Trophoblast cell (in vitro differentiated cells and primary cell): ENCODE measurements around the gene TRPV4.
A peak's percentile ranks its signal among the peaks of the same experiment; 100 is the strongest.

ENCODE experiments used
- DNase-seq, 2 donors: peaks; one replicate each; pipeline ENCODE4 v3.0.0-alpha.2; 2016
- H2AFZ ChIP-seq: 2 replicates; pipeline ENCODE4 v1.6.1; 2013; ENCODE audit warnings: low read length, moderate library complexity, mild to moderate bottlenecking; ENCODE audit not compliant: insufficient read depth, poor library complexity
- H2AK5ac ChIP-seq: 2 replicates; pipeline ENCODE4 v1.6.1; 2013; ENCODE audit warnings: mild to moderate bottlenecking, low read length
- H2BK120ac ChIP-seq: 2 replicates; pipeline ENCODE4 v1.6.1; 2013; ENCODE audit warnings: low read length, mild to moderate bottlenecking, moderate library complexity; ENCODE audit not compliant: insufficient read depth, poor library complexity
- H2BK12ac ChIP-seq: 2 replicates; pipeline ENCODE4 v1.6.1; 2013; ENCODE audit warnings: mild to moderate bottlenecking, low read length, moderate library complexity
- H2BK5ac ChIP-seq: 2 replicates; pipeline ENCODE4 v1.6.1; 2013; ENCODE audit warnings: low read length, low read depth, moderate library complexity, mild to moderate bottlenecking; ENCODE audit not compliant: poor library complexity
- H3K14ac ChIP-seq: 2 replicates; pipeline ENCODE4 v1.6.1; 2013; ENCODE audit warnings: mild to moderate bottlenecking, low read length
- H3K18ac ChIP-seq: 2 replicates; pipeline ENCODE4 v1.6.1; 2013; ENCODE audit warnings: mild to moderate bottlenecking, low read length
- H3K23ac ChIP-seq: 2 replicates; pipeline ENCODE4 v1.6.1; 2013; ENCODE audit warnings: low read length
- H3K27ac ChIP-seq: 2 replicates; pipeline ENCODE4 v1.5.1; 2013; ENCODE audit warnings: low read depth, mild to moderate bottlenecking, inconsistent platforms, low read length, moderate library complexity
- H3K27me3 ChIP-seq: 2 replicates; pipeline ENCODE4 v1.6.1; 2013; ENCODE audit warnings: inconsistent platforms, mild to moderate bottlenecking, low read length, moderate library complexity; ENCODE audit not compliant: insufficient read depth
- H3K36me3 ChIP-seq, 2 experiments: 1 replicate in 1 of 2; 2 replicates in 1 of 2; pipeline ENCODE4 v1.6.1; 2013; ENCODE audit warnings: low read length in 2 of 2, mild to moderate bottlenecking in 2 of 2, moderate library complexity in 1 of 2; ENCODE audit not compliant: insufficient read depth in 2 of 2, control insufficient read depth in 1 of 2
- H3K4ac ChIP-seq: 2 replicates; pipeline ENCODE4 v1.6.1; 2013; ENCODE audit warnings: low read depth, mild to moderate bottlenecking, low read length, moderate library complexity
- H3K4me1 ChIP-seq, 2 experiments: 1 replicate in 1 of 2; 2 replicates in 1 of 2; pipeline ENCODE4 v1.6.1; 2013; ENCODE audit warnings: low read length in 2 of 2, mild to moderate bottlenecking in 2 of 2, moderate library complexity in 1 of 2; ENCODE audit not compliant: insufficient read depth in 2 of 2, control insufficient read depth in 1 of 2
- H3K4me2 ChIP-seq: 2 replicates; pipeline ENCODE4 v1.6.1; 2013; ENCODE audit warnings: inconsistent platforms, mild to moderate bottlenecking, low read length, moderate library complexity
- H3K4me3 ChIP-seq: 2 replicates; pipeline ENCODE4 v1.5.1; 2013; ENCODE audit warnings: mild to moderate bottlenecking, low read depth, low read length, inconsistent platforms
- H3K79me1 ChIP-seq: one replicate; pipeline ENCODE4 v1.6.1; 2013; ENCODE audit warnings: low read length
- H3K79me2 ChIP-seq: 2 replicates; pipeline ENCODE4 v1.6.1; 2013; ENCODE audit warnings: low read length, mild to moderate bottlenecking; ENCODE audit not compliant: control insufficient read depth, insufficient read depth, poor library complexity
- H3K9ac ChIP-seq: 2 replicates; pipeline ENCODE4 v1.6.1; 2013; ENCODE audit warnings: mild to moderate bottlenecking, low read length
- H3K9me3 ChIP-seq: 2 replicates; pipeline ENCODE4 v1.6.1; 2013; ENCODE audit warnings: low read depth, mild to moderate bottlenecking, control low read depth, inconsistent platforms, low read length; ENCODE audit not compliant: insufficient read depth
- H4K12ac ChIP-seq: 2 replicates; pipeline ENCODE4 v1.6.1; 2013; ENCODE audit warnings: low read depth, mild to moderate bottlenecking, low read length, moderate library complexity
- H4K8ac ChIP-seq: 2 replicates; pipeline ENCODE4 v1.6.1; 2013; ENCODE audit warnings: low read depth, mild to moderate bottlenecking, low read length, moderate library complexity
- H4K91ac ChIP-seq: one replicate; pipeline ENCODE4 v1.6.1; 2013; ENCODE audit warnings: low read depth, mild to moderate bottlenecking, low read length, moderate library complexity
- WGBS: extraction: QIAGEN DNeasy Blood & Tissue Kit; methylation state at CpG from one replicate; pipeline ENCODE4 v1.1.7; 2013; ENCODE audit warnings: missing lambda C conversion rate; ENCODE audit not compliant: insufficient read length, insufficient coverage; ENCODE audit errors: extremely low coverage; 5-methylcytosine and 5-hydroxymethylcytosine counted together

The TRPV4 gene

GRCh38 chr12:109841356-109841755, 8.2 kb upstream of the TRPV4 start:
- Histone ChIP-seq H2BK12ac (no peak overlapping the region), H4K91ac (no peak overlapping the region), H3K9me3 (no peaks in the 10 kb centered on the region), H3K4me2 (no peak overlapping the region), H3K14ac (no peak overlapping the region), H3K9ac (no peak overlapping the region), H3K36me3 (no peaks in the 10 kb centered on the region), H3K79me1 (no peaks in the 10 kb centered on the region), H3K27me3 (no peaks in the 10 kb centered on the region), H4K8ac (no peak overlapping the region), H2AFZ (no peak overlapping the region), H3K23ac (no peak overlapping the region), H2BK5ac (no peak overlapping the region), H3K18ac (no peak overlapping the region), H3K4me3 (no peak overlapping the region), H3K4me1 (peaks cover 0 to 2% of the 10 kb centered on the region in 2 experiments), H4K12ac (no peak overlapping the region), H3K27ac (no peak overlapping the region), H2BK120ac (no peak overlapping the region), H2AK5ac (no peak overlapping the region), H3K79me2 (no peaks in the 10 kb centered on the region), H3K4ac (no peak overlapping the region)
- WGBS, result no CpG with 5 or more reads among the region's 9 CpGs
- DNase-seq, result no peak

GRCh38 chr12:109840305-109841074, 7.3 kb upstream of the TRPV4 start:
- H3K4me3 ChIP-seq, result no peak overlapping the region
- no peak overlapping the region for H3K14ac ChIP-seq
- no peak overlapping the region for H3K27ac ChIP-seq
- WGBS, result no CpG with 5 or more reads among the region's 7 CpGs
- H3K27me3 ChIP-seq, result no peaks in the 10 kb centered on the region
- no peaks in the 10 kb centered on the region for H3K79me1 ChIP-seq
- no peak overlapping the region for H2BK120ac ChIP-seq
- no peak overlapping the region for H2BK12ac ChIP-seq
- H2BK5ac ChIP-seq, result no peak overlapping the region
- peak; percentile 90 to 92 for DNase-seq
- H4K8ac ChIP-seq, result no peak overlapping the region
- no peaks in the 10 kb centered on the region for H3K79me2 ChIP-seq
- no peak overlapping the region for H2AK5ac ChIP-seq
- H2AFZ ChIP-seq, result no peak overlapping the region
- no peak overlapping the region for H3K18ac ChIP-seq
- H3K36me3 ChIP-seq, result no peaks in the 10 kb centered on the region
- no peak overlapping the region for H4K91ac ChIP-seq
- H3K4ac ChIP-seq, result no peak overlapping the region
- no peak overlapping the region for H3K9ac ChIP-seq
- no peak overlapping the region for H3K23ac ChIP-seq
- H3K9me3 ChIP-seq, result no peaks in the 10 kb centered on the region
- no peak overlapping the region for H3K4me2 ChIP-seq
- H3K4me1 ChIP-seq, result peaks cover 0 to 1% of the 10 kb centered on the region in 2 experiments
- no peak overlapping the region for H4K12ac ChIP-seq

- Histone ChIP-seq H2BK5ac (no peak overlapping the region), H3K18ac (no peak overlapping the region), H4K91ac (no peak overlapping the region), H4K8ac (no peak overlapping the region), H3K9ac (no peak overlapping the region), H3K79me2 (no peaks in the 10 kb centered on the region), H3K4ac (no peak overlapping the region), H3K23ac (no peak overlapping the region), H2BK12ac (no peak overlapping the region), H2AK5ac (no peak overlapping the region), H3K9me3 (no peaks in the 10 kb centered on the region), H3K14ac (no peak overlapping the region), H3K4me3 (no peak overlapping the region), H2BK120ac (no peak overlapping the region), H3K36me3 (no peaks in the 10 kb centered on the region), H3K27ac (no peak overlapping the region), H3K4me1 (no peaks in the 10 kb centered on the region), H4K12ac (no peak overlapping the region), H3K79me1 (no peaks in the 10 kb centered on the region), H2AFZ (no peak overlapping the region), H3K27me3 (no peaks in the 10 kb centered on the region), H3K4me2 (no peak overlapping the region)
- no CpG with 5 or more reads among the region's 6 CpGs for WGBS
- no peak for DNase-seq
Observed at GRCh38 chr12:109839444-109839843, 6.2 kb upstream of the TRPV4 start.

- Histone ChIP-seq H3K79me1 (peaks cover 5% of the 10 kb centered on the region), H3K4me3 (no peak overlapping the region), H3K4me1 (peaks cover 4 to 11% of the 10 kb centered on the region in 2 experiments), H3K79me2 (peaks cover 4% of the 10 kb centered on the region), H3K14ac (no peak overlapping the region), H3K4ac (no peak overlapping the region), H3K9ac (no peak overlapping the region), H3K27ac (no peak overlapping the region), H4K91ac (no peak overlapping the region), H2AK5ac (no peak overlapping the region), H3K27me3 (no peaks in the 10 kb centered on the region), H3K4me2 (no peak overlapping the region), H2BK12ac (no peak overlapping the region), H3K9me3 (no peaks in the 10 kb centered on the region), H2BK5ac (no peak overlapping the region), H2AFZ (no peak overlapping the region), H4K8ac (no peak overlapping the region), H3K18ac (no peak overlapping the region), H3K23ac (no peak overlapping the region), H4K12ac (no peak overlapping the region), H2BK120ac (no peak overlapping the region), H3K36me3 (no peaks in the 10 kb centered on the region)
- DNase-seq, result no peak
- WGBS, result no CpG with 5 or more reads among the region's 3 CpGs
Observed at GRCh38 chr12:109836916-109837315, 3.7 kb upstream of the TRPV4 start.
